Tibial nerve (tissue), 4 donors: ENCODE data around the gene AUTS2.

Experiments used
- CTCF ChIP-seq, 5 experiments: fragments of 200-600 bp in 3 of 5; fragments of 450-650 bp in 2 of 5; sonication (generic) in 3 of 5; IDR thresholded peaks; one replicate each; pipeline ENCODE4 v1.5.1; 2016 to 2019; ENCODE audit warnings: antibody characterized with exemption in 5 of 5, mild to moderate bottlenecking in 3 of 5, moderate library complexity in 2 of 5
- EP300 ChIP-seq, 2 donors: sonication (generic); formaldehyde crosslinking; IDR thresholded peaks; one replicate each; pipeline ENCODE4 v1.6.1; 2017; ENCODE audit warnings: antibody characterized with exemption in 2 of 2, mild to moderate bottlenecking in 1 of 2

- TF ChIP-seq CTCF (IDR thresholded peaks at IDR 0.05) (no peak), EP300 (IDR thresholded peaks at IDR 0.05) (no peak)
Measured at GRCh38 chr7:70552141-70552540, 953.9 kb downstream of the AUTS2 start.
